ENCODE measurements around the gene MALT1. TPM values are rescaled to one million over a fixed set of nuclear protein-coding genes. Genes with fewer than 3 reads are reported as not detected.

MALT1 gene
- total RNA-seq, 2 experiments from 2014 or later: 42.5 to 44.3 TPM

DNA sequence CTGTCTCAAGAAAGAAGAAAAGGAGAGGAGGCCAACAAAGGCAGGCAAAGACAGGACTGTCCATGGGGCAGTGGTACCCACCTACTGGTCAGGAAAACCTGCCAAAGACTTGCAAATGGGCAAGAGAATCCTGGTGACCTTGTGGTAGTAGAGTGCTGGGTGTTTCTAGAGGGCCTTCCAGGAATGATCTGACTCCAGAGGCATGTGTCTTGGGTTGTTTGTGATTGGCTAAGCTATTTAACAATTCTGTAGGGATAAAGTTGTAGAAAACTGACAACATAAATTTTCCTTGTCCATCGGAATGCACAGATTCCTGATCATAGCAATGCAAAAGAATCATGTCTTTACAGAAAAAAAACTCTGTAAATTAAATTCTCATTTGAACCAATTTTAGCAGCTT, 125.0 kb downstream of the MALT1 start:
- ChIA-PET POLR2A (no interaction called here), CTCF (interaction anchor here (0.9 to 2.0 kb wide), 2 partner anchors 15 to 274 kb away, joined by 3 to 4 read pairs; no protein-coding TSS in a partner anchor)
- Mint-ChIP-seq H3K27ac (no peak overlapping the region), H3K4me1 (ENCODE audit: low read depth) (no peaks in the 10 kb centered on the region), H3K9me3 (no peaks in the 10 kb centered on the region), H3K4me3 (no peak overlapping the region), H3K36me3 (no peaks in the 10 kb centered on the region), H3K27me3 (peaks cover 4% of the 10 kb centered on the region)
- intact Hi-C loops (cut with micrococcal nuclease): no loop called here
- DNase-seq: no peak

DNA sequence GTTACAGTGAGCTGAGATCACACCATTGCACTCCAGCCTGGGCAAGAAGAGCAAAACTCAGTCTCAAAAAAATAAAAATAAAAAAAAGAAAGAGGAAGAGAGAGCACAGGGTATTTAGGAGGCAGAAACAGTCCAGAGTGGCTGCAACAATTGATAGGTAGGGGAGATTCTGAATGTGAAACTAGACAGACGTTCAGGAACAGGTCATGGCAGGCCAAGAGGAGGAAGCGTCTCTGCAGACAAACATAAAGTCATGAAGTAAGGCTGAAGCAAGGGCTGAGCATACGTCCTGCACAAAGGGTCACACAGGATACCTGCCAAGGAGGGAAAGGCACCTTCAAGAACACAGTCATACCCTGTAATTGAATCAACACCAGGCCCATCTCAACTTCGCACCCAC, 129.3 kb downstream of the MALT1 start:
- no peaks in the 10 kb centered on the region for H3K36me3 Mint-ChIP-seq
- H3K27ac Mint-ChIP-seq: no peak overlapping the region
- no peaks in the 10 kb centered on the region for H3K4me1 Mint-ChIP-seq (ENCODE audit: low read depth)
- no peaks in the 10 kb centered on the region for H3K9me3 Mint-ChIP-seq
- no peak overlapping the region for H3K4me3 Mint-ChIP-seq
- peaks cover 7% of the 10 kb centered on the region for H3K27me3 Mint-ChIP-seq
- DNase-seq: no peak
- intact Hi-C loops (cut with micrococcal nuclease): no loop called here
- CTCF ChIA-PET: no interaction called here
- POLR2A ChIA-PET: no interaction called here

DNA sequence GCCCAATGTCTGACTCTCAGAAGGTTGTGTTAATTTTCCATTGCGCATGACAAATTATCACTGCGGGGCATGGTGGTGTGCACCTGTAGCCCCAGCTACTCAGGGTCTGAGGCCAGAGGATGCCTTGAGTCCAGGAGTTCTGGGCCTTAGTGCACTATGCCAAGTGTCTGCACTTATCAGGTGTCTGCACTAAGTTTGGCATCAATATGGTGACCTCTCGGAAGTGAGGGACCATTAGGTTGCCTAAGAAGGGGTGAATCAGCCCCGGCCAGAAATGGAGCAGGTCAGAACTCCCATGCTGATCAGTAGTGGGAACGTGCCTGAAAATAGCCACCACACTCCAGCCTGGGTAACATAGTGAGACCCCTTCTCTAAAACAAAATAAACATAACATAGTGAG, 131.7 kb downstream of the MALT1 start:
- intact Hi-C loops (cut with micrococcal nuclease): no loop called here
- H3K36me3 Mint-ChIP-seq: no peaks in the 10 kb centered on the region
- peaks cover 9% of the 10 kb centered on the region for H3K27me3 Mint-ChIP-seq
- H3K4me1 Mint-ChIP-seq (ENCODE audit: low read depth): peaks cover 6% of the 10 kb centered on the region
- CTCF ChIA-PET: no interaction called here
- no peak overlapping the region for H3K4me3 Mint-ChIP-seq
- no peaks in the 10 kb centered on the region for H3K9me3 Mint-ChIP-seq
- POLR2A ChIA-PET: no interaction called here
- no peak overlapping the region for H3K27ac Mint-ChIP-seq
- no peak for DNase-seq

DNA sequence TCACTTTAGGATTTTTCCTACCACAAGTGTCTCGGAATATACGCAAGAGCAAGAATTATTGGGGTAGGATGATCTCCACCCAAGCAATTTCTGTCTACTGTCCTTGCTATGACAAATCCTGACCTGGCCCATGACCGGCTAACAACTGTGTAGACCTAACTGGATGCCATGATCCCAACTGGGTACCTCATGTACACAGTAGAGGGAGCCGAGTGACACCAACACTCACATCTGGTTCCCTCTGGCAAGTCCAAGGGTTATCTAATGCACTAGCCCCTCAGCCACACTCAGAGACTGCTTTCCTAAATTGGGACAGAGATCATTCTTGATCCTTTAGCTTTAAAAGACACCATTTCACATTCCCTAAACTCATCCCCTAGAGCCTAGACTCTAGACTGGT, 132.7 kb downstream of the MALT1 start:
- peaks cover 6% of the 10 kb centered on the region for H3K4me1 Mint-ChIP-seq (ENCODE audit: low read depth)
- intact Hi-C loops (cut with micrococcal nuclease): no loop called here
- no peak for DNase-seq
- POLR2A ChIA-PET: no interaction called here
- CTCF ChIA-PET: no interaction called here
- no peaks in the 10 kb centered on the region for H3K9me3 Mint-ChIP-seq
- no peak overlapping the region for H3K4me3 Mint-ChIP-seq
- H3K27ac Mint-ChIP-seq: no peak overlapping the region
- peaks cover 13% of the 10 kb centered on the region for H3K27me3 Mint-ChIP-seq
- H3K36me3 Mint-ChIP-seq: no peaks in the 10 kb centered on the region

Other genes starting within 250 kb of the MALT1 start
- 1 to 10 TPM; 3.4 to 3.6 TPM for gene ALPK2, start 42.4 kb upstream of the MALT1 start, total RNA-seq
- gene ZNF532, start 193.4 kb downstream of the MALT1 start, total RNA-seq: 1 to 10 TPM; 5.5 to 5.7 TPM

Measured in activated CD4-positive, alpha-beta memory T cell treated with anti-CD3 and anti-CD28 coated beads for 36 hours (primary cell).